ENCODE results near the gene ZRANB3. TPM values are rescaled to one million over a fixed set of nuclear protein-coding genes. Genes with fewer than 3 reads are reported as not detected.
A peak's percentile ranks its signal among the peaks of the same experiment; 100 is the strongest.

Gene ZRANB3
- total and polyA plus RNA-seq, 10 of the 15 experiments (the other 5 are each of a cell fraction or from before 2014, with no cell fraction given): 5.6 to 11.4 (median 9.9) TPM

- TF ChIP-seq GABPA (IDR thresholded peaks at IDR 0.05; ENCODE audit: low read depth) (0 out of 2 replicates have a peak, but pooled peaks have one; percentile 22), CTCF (IDR thresholded peaks at IDR 0.05 in 2 of 3, conservative IDR thresholded peaks at IDR 0.05 in 1 of 3; ENCODE audit: control insufficient read depth in 2 of 3, extremely low read depth in 1 of 3, insufficient read depth in 1 of 3, low read depth in 3 of 3, low read length in 3 of 3) (peak in 2 of 3 experiments; percentile 6 to 27; a peak in 1 of 6 replicates), CHD2 (IDR thresholded peaks at IDR 0.05; ENCODE audit: borderline replicate concordance, low read depth, low read length) (peak; percentile 78), POLR2AphosphoS2 (IDR thresholded peaks at IDR 0.05; ENCODE audit: low read depth, low read length) (no peak), TAF1 (IDR thresholded peaks at IDR 0.05; ENCODE audit: borderline replicate concordance, low read depth, low read length) (peak; percentile 32; the same call in 1 of the 2 replicates), EGR1 (IDR thresholded peaks at IDR 0.05; ENCODE audit: borderline replicate concordance in 1 of 2, low read depth in 2 of 2, low read length in 2 of 2) (0 out of 3 replicates have a peak, but pooled peaks of 1 of the 2 experiments have one; percentile 33), SREBF1 (IDR thresholded peaks at IDR 0.05; ENCODE audit: low read length) (peak; percentile 36; the same call in 1 of the 2 replicates), CEBPB (IDR thresholded peaks at IDR 0.05; ENCODE audit: borderline replicate concordance in 1 of 2, low read depth in 2 of 2, low read length in 2 of 2) (no peak), RB1 (IDR thresholded peaks at IDR 0.05; ENCODE audit: borderline replicate concordance) (peak; percentile 45; the same call in 1 of the 2 replicates), CHD1 (IDR thresholded peaks at IDR 0.05; ENCODE audit: low read depth, low read length) (0 out of 2 replicates have a peak, but pooled peaks have one; percentile 12), PKNOX1 (IDR thresholded peaks at IDR 0.05) (peak; percentile 100), SRF (IDR thresholded peaks at IDR 0.05; ENCODE audit: low read depth in 2 of 2, low read length in 2 of 2) (no peak), BACH1 (IDR thresholded peaks at IDR 0.05; ENCODE audit: borderline replicate concordance) (peak; percentile 41), CBX5 (IDR thresholded peaks at IDR 0.05; ENCODE audit: low read depth) (peak; percentile 53; the same call in 1 of the 2 replicates), PAX8 (IDR thresholded peaks at IDR 0.05) (no peak), MTA3 (IDR thresholded peaks at IDR 0.05; ENCODE audit: borderline replicate concordance, low read length) (no peak), BHLHE40 (IDR thresholded peaks at IDR 0.05; ENCODE audit: borderline replicate concordance in 1 of 2, low read depth in 2 of 2, low read length in 1 of 2) (peak in 1 of 2 experiments; percentile 47; a peak in 1 of 4 replicates), HCFC1 (IDR thresholded peaks at IDR 0.05; ENCODE audit: low read length) (no peak), SP1 (IDR thresholded peaks at IDR 0.05; ENCODE audit: low read depth, low read length) (peak; percentile 92), JUND (IDR thresholded peaks at IDR 0.05; ENCODE audit: low read depth, low read length) (no peak)
- TF ChIP-seq, protein P1, sequence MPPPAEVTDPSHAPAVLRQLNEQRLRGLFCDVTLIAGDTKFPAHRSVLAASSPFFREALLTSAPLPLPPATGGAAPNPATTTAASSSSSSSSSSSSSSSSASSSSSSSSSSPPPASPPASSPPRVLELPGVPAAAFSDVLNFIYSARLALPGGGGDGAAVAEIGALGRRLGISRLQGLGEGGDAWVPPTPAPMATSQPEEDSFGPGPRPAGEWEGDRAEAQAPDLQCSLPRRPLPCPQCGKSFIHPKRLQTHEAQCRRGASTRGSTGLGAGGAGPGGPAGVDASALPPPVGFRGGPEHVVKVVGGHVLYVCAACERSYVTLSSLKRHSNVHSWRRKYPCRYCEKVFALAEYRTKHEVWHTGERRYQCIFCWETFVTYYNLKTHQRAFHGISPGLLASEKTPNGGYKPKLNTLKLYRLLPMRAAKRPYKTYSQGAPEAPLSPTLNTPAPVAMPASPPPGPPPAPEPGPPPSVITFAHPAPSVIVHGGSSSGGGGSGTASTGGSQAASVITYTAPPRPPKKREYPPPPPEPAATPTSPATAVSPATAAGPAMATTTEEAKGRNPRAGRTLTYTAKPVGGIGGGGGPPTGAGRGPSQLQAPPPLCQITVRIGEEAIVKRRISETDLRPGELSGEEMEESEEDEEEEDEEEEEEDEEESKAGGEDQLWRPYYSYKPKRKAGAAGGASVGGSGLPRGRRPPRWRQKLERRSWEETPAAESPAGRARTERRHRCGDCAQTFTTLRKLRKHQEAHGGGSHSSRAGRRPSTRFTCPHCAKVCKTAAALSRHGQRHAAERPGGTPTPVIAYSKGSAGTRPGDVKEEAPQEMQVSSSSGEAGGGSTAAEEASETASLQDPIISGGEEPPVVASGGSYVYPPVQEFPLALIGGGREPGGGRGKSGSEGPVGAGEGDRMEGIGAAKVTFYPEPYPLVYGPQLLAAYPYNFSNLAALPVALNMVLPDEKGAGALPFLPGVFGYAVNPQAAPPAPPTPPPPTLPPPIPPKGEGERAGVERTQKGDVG (CRISPR knock-in tag; IDR thresholded peaks at IDR 0.05): no peak
- TF ChIP-seq, protein P2, sequence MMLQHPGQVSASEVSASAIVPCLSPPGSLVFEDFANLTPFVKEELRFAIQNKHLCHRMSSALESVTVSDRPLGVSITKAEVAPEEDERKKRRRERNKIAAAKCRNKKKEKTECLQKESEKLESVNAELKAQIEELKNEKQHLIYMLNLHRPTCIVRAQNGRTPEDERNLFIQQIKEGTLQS (IDR thresholded peaks at IDR 0.05; ENCODE audit: borderline replicate concordance, extremely low read depth, low read depth, low read length): no peak
These were observed 496 bp upstream of the ZRANB3 start, which contains the start of gene R3HDM1 (continued) for GRCh38 chr2:135531231-135532197.

Measured in GM12878 (cell line).